ENCODE data around the gene ASTN2.

- TF ChIP-seq EGR1 (IDR thresholded peaks at IDR 0.05; ENCODE audit: low read depth), result no peak
- TF ChIP-seq EZH2 (IDR thresholded peaks at IDR 0.05), result no peak
- TF ChIP-seq CTCF (IDR thresholded peaks at IDR 0.05 in 2 of 3, conservative IDR thresholded peaks at IDR 0.05 in 1 of 3; ENCODE audit: borderline replicate concordance in 1 of 3, insufficient read depth in 1 of 3, low read depth in 2 of 3, low read length in 2 of 3), result no peak
- no peak for TF ChIP-seq ELF1 (IDR thresholded peaks at IDR 0.05; ENCODE audit: borderline replicate concordance, low read depth)
- TF ChIP-seq MAX (IDR thresholded peaks at IDR 0.05), result no peak
- no peak for TF ChIP-seq POLR2A (IDR thresholded peaks at IDR 0.05; ENCODE audit: borderline replicate concordance, extremely low read depth, insufficient read depth, insufficient read length)
- TF ChIP-seq REST (IDR thresholded peaks at IDR 0.05; ENCODE audit: low read depth), result no peak
- TF ChIP-seq POLR2AphosphoS5 (IDR thresholded peaks at IDR 0.05; ENCODE audit: low read depth, low read length), result no peak
- TF ChIP-seq SRF (IDR thresholded peaks at IDR 0.05; ENCODE audit: low read depth), result no peak
- TF ChIP-seq ZNF274 (IDR thresholded peaks at IDR 0.05; ENCODE audit: low read depth, low read length), result no peak
- no peak for TF ChIP-seq CEBPB (IDR thresholded peaks at IDR 0.05; ENCODE audit: low read depth)
Observed at GRCh38 chr9:116420993-116421538, 993.8 kb downstream of the ASTN2 start.
